HepG2 (cell line): ENCODE data around the gene MFN2. TPM values are rescaled to one million over a fixed set of nuclear protein-coding genes. Genes with fewer than 3 reads are reported as not detected.

ENCODE experiments used
- ARID5B ChIP-seq: IDR thresholded peaks from 2 replicates; pipeline ENCODE4 v1.4.0; 2020; ENCODE audit warnings: mild to moderate bottlenecking, missing genetic modification reagents
- ATF5 ChIP-seq: sonication (generic); formaldehyde crosslinking; IDR thresholded peaks from 2 replicates; pipeline ENCODE4 v1.4.0; 2020; ENCODE audit warnings: mild to moderate bottlenecking, low read depth, missing genetic modification reagents
- ATM ChIP-seq: fragments of 450-650 bp; IDR thresholded peaks from 2 replicates; pipeline ENCODE4 v1.7.1; 2017; ENCODE audit warnings: mild to moderate bottlenecking, borderline replicate concordance
- ELF1 ChIP-seq: sonication (generic); formaldehyde crosslinking; IDR thresholded peaks from 2 replicates; pipeline ENCODE4 v1.4.0; 2020; ENCODE audit warnings: missing genetic modification reagents
- FOXM1 ChIP-seq: sonication (generic); formaldehyde crosslinking; IDR thresholded peaks from 2 replicates; pipeline ENCODE4 v1.5.0; 2020; ENCODE audit warnings: missing genetic modification reagents
- GMEB2 ChIP-seq: IDR thresholded peaks from 2 replicates; pipeline ENCODE4 v1.6.1; 2016; ENCODE audit warnings: missing biosample characterization, missing genetic modification reagents, low read depth
- HIVEP1 ChIP-seq: sonication (generic); formaldehyde crosslinking; IDR thresholded peaks from 2 replicates; pipeline ENCODE4 v1.4.0; 2020; ENCODE audit warnings: mild to moderate bottlenecking, missing genetic modification reagents
- HOXA3 ChIP-seq: sonication (generic); formaldehyde crosslinking; IDR thresholded peaks from 2 replicates; pipeline ENCODE4 v1.5.0; 2020; ENCODE audit warnings: missing genetic modification reagents
- IKZF5 ChIP-seq: IDR thresholded peaks from 2 replicates; pipeline ENCODE4 v1.6.1; 2018; ENCODE audit warnings: missing genetic modification reagents, mild to moderate bottlenecking, missing compliant biosample characterization
- KAT7 ChIP-seq: IDR thresholded peaks from 2 replicates; pipeline ENCODE4 v1.6.1; 2018; ENCODE audit warnings: borderline replicate concordance, missing compliant biosample characterization
- MIER2 ChIP-seq: IDR thresholded peaks from 2 replicates; pipeline ENCODE4 v1.6.1; 2016; ENCODE audit warnings: missing biosample characterization, missing genetic modification reagents
- NCOR1 ChIP-seq: fragments of 200-600 bp; sonication (generic); IDR thresholded peaks from 2 replicates; pipeline ENCODE4 v1.7.0; 2017; ENCODE audit warnings: antibody characterized with exemption, low read length, borderline replicate concordance
- PATZ1 ChIP-seq: sonication (generic); formaldehyde crosslinking; IDR thresholded peaks from 2 replicates; pipeline ENCODE4 v1.4.0; 2020; ENCODE audit warnings: missing genetic modification reagents
- POGK ChIP-seq: sonication (generic); formaldehyde crosslinking; conservative IDR thresholded peaks from 2 replicates; pipeline ENCODE4 v1.8.0; 2022; ENCODE audit warnings: mild to moderate bottlenecking, moderate library complexity, missing genetic modification reagents
- SKI ChIP-seq: fragments of 450-650 bp; IDR thresholded peaks from one replicate; pipeline ENCODE4 v1.6.1; 2018; ENCODE audit warnings: mild to moderate bottlenecking; ENCODE audit not compliant: partially characterized antibody
- XRCC5 ChIP-seq: fragments of 200-400 bp; formaldehyde crosslinking; optimal IDR thresholded peaks from 2 replicates; pipeline ENCODE3; 2017; ENCODE audit warnings: mild to moderate bottlenecking, low read length
- ZBTB7A ChIP-seq: sonication (generic); formaldehyde crosslinking; IDR thresholded peaks from 2 replicates; pipeline ENCODE4 v1.8.0; 2022; ENCODE audit warnings: mild to moderate bottlenecking, missing genetic modification reagents
- ZNF672 ChIP-seq: sonication (generic); formaldehyde crosslinking; IDR thresholded peaks from 2 replicates; pipeline ENCODE4 v1.8.1; 2022; ENCODE audit warnings: missing genetic modification reagents
- ZNF7 ChIP-seq: IDR thresholded peaks from 2 replicates; pipeline ENCODE4 v1.6.1; 2016; ENCODE audit warnings: missing biosample characterization, missing genetic modification reagents
- ZNF709 ChIP-seq: sonication (generic); formaldehyde crosslinking; IDR thresholded peaks from 2 replicates; pipeline ENCODE4 v1.5.0; 2020; ENCODE audit warnings: mild to moderate bottlenecking, missing genetic modification reagents
- polyA plus RNA-seq, 8 experiments: library from polyadenylated mRNA; depleted of rRNA in 3 of 8; stranded (reverse) in 7 of 8; unstranded in 1 of 8; fragments of >200 nt; fragmentation: Illumina TruSeq in 4 of 8; extraction: Trizol in 4 of 8; gene quantifications; 2 replicates each; pipeline versions ENCODE4 v1.2.1 to v1.2.3, GENCODE V29; 2011 to 2016; ENCODE audit warnings: low read depth in 4 of 8, missing spikeins in 1 of 8, mixed read lengths in 1 of 8; ENCODE audit not compliant: insufficient read depth in 1 of 8
- total RNA-seq, 5 experiments: library from RNA; depleted of rRNA; stranded (reverse); fragments of >200 nt; fragmentation: Illumina TruSeq; extraction: Trizol; gene quantifications; 2 replicates each; pipeline ENCODE4 v1.2.3, GENCODE V29; 2016; ENCODE audit warnings: low read depth in 1 of 5

Gene MFN2
- total and polyA plus RNA-seq, 2 of the 13 experiments (the other 11 are each of a cell fraction or from before 2014, with no cell fraction given), result 38.7 to 60.9 TPM

DNA sequence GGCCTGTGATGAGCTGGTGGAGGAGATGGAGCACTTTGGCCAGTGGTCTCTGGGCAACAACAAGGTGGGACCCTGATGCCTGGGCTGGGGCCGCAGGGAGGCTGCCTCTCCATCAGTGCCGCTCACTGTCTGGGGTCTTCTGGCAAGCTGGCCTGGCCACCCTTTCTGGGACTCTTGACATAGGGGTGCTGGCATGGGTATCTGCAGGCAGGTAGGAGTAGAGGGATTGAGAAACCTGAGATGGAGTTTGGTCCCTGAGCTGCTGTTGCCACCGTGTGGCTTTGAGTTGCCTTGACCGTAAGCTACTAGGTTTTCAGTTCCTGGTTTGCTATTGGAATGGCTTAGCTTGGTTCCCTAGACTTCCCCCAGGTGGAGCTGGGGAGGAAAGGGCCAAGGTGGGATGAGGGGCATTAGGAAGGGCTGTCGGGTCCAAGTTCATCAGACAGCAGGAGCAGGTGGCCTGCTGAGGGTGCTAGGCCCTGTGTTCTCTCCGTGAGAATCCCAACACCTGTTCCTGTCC, 13.2 kb upstream of the MFN2 start (continued):
- peak; percentile 56 for TF ChIP-seq PATZ1 (CRISPR knock-in tag)
- TF ChIP-seq FOXM1 (CRISPR knock-in tag), result no peak
- TF ChIP-seq ZNF709 (CRISPR knock-in tag), result no peak
- no peak for TF ChIP-seq ATF5 (CRISPR knock-in tag)
- TF ChIP-seq ATM, result no peak
- peak; percentile 28; the same call in 1 of the 2 replicates for TF ChIP-seq NCOR1
- TF ChIP-seq GMEB2 (CRISPR knock-in tag), result no peak
- peak; percentile 83 for TF ChIP-seq XRCC5
- peak; percentile 27 for TF ChIP-seq SKI
- TF ChIP-seq ZNF672 (CRISPR knock-in tag), result no peak
- TF ChIP-seq IKZF5 (CRISPR knock-in tag), result peak; percentile 26; the same call in 1 of the 2 replicates
- peak; percentile 44; the same call in 1 of the 2 replicates for TF ChIP-seq HOXA3 (CRISPR knock-in tag)
- TF ChIP-seq POGK, result no peak
- 0 out of 2 replicates have a peak, but pooled peaks have one; percentile 16 for TF ChIP-seq ARID5B
- no peak for TF ChIP-seq KAT7 (CRISPR knock-in tag)
- TF ChIP-seq ZBTB7A (CRISPR knock-in tag), result peak; percentile 55; the same call in 1 of the 2 replicates
- 0 out of 2 replicates have a peak, but pooled peaks have one; percentile 54 for TF ChIP-seq HIVEP1
- TF ChIP-seq ZNF7 (CRISPR knock-in tag), result no peak
- TF ChIP-seq ELF1 (CRISPR knock-in tag), result peak; percentile 83
- TF ChIP-seq MIER2, result peak; percentile 61; the same call in 1 of the 2 replicates
